Vagina (tissue), 2 donors: ENCODE results near the gene CYP3A4.

Source experiments
- POLR2AphosphoS5 ChIP-seq, 2 donors: sonication (generic); formaldehyde crosslinking; IDR thresholded peaks; one replicate each; pipeline ENCODE4 v1.9.0; 2017; ENCODE audit warnings: antibody characterized with exemption in 2 of 2, mild to moderate bottlenecking in 2 of 2, low read depth in 1 of 2; ENCODE audit not compliant: insufficient read depth in 1 of 2
- TF ChIP-seq, protein P1 (sequence below), 3 experiments: fragments of 450-650 bp in 2 of 3; fragments of 200-600 bp in 1 of 3; sonication (generic) in 1 of 3; IDR thresholded peaks; one replicate each; pipeline ENCODE4 v1.5.1; 2017 to 2019; ENCODE audit warnings: antibody characterized with exemption in 3 of 3, mild to moderate bottlenecking in 2 of 3, moderate library complexity in 2 of 3

DNA sequence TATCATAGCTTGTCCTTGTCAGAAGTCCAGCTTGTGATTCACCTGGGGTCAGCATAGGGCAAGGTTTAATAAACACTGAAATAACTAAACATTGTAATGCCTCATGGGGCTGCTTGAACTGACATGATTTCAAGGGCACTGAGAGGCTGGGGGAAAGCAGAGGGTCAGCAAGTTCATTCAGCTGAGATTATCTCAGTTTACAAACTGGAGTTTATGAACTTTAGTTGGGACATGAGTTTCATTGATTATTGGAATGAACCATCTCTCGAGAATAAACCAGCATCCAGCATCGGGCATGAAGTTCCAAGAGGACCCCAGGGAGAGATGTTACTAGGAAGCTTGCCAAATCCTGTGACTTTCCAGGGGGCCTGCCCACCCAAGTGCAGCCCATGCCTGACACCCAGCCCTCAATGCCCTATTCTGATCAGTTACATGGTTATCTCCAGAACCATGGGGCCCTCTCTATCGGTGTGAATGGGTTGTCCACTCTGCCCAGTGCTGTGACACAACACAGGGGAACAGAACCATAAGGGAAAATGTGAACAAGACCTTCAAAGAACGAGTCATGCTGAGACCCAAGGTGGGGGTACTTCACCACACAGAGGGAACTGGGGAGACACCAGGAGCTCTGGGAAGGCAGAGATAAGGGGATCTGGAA lies 41.1 kb downstream of the CYP3A4 start:
- TF ChIP-seq, protein P1, sequence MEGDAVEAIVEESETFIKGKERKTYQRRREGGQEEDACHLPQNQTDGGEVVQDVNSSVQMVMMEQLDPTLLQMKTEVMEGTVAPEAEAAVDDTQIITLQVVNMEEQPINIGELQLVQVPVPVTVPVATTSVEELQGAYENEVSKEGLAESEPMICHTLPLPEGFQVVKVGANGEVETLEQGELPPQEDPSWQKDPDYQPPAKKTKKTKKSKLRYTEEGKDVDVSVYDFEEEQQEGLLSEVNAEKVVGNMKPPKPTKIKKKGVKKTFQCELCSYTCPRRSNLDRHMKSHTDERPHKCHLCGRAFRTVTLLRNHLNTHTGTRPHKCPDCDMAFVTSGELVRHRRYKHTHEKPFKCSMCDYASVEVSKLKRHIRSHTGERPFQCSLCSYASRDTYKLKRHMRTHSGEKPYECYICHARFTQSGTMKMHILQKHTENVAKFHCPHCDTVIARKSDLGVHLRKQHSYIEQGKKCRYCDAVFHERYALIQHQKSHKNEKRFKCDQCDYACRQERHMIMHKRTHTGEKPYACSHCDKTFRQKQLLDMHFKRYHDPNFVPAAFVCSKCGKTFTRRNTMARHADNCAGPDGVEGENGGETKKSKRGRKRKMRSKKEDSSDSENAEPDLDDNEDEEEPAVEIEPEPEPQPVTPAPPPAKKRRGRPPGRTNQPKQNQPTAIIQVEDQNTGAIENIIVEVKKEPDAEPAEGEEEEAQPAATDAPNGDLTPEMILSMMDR (IDR thresholded peaks at IDR 0.05) = no peak
- no peak for TF ChIP-seq POLR2AphosphoS5 (IDR thresholded peaks at IDR 0.05; ENCODE audit: insufficient read depth in 1 of 2, low read depth in 1 of 2)
